Measurements from ENCODE around the gene ANGEL1. TPM values are rescaled to one million over a fixed set of nuclear protein-coding genes. Genes with fewer than 3 reads are reported as not detected.

Gene ANGEL1
- total and polyA plus RNA-seq, 2 of the 8 experiments (the other 6 are each of a cell fraction or from before 2014, with no cell fraction given): 26.8 to 27.2 TPM

DNA sequence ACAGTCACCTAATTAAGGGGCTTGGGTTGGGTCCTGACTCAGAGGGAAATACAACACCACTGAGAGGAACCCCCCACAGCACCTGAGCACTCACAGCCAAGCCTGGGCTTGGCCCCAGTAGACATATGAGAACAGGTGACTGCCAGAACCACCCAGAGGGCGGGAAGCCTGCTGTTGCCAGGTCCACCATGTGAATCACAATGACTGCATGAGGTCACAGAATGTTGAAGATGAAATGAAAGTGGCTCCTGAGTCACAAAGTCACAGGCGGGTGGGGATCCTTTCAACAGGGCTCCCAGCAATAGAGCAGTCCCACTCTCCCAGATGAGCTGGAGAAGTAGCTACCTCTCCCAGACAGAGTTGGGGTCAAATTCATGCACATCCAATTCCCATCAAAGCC is 13.4 kb upstream of the ANGEL1 start, which contains the start of gene LRRC74A (continued):
- no peak for TF ChIP-seq CEBPB (IDR thresholded peaks at IDR 0.05; ENCODE audit: low read depth, low read length)
- TF ChIP-seq POU5F1 (IDR thresholded peaks at IDR 0.05; ENCODE audit: low read depth, low read length): no peak
- TF ChIP-seq BCL11A (IDR thresholded peaks at IDR 0.05; ENCODE audit: low read depth in 2 of 2, low read length in 2 of 2): no peak

Data from H1 (cell line).